Right lobe of liver (tissue), 4 donors: ENCODE measurements around the gene SUN1.

Source experiments
- POLR2A ChIP-seq: fragments of 450-650 bp; IDR thresholded peaks from one replicate; pipeline ENCODE4 v1.6.1; 2017; ENCODE audit warnings: antibody characterized with exemption, mild to moderate bottlenecking
- TF ChIP-seq, protein P1 (sequence below), 4 donors: fragments of 200-600 bp in 3 of 4; fragments of 450-650 bp in 1 of 4; IDR thresholded peaks; one replicate each; pipeline versions ENCODE4 v1.5.1 to v1.8.0; 2016 to 2022; ENCODE audit warnings: antibody characterized with exemption in 4 of 4, mild to moderate bottlenecking in 2 of 4
- donor health status: DM: no; HTN: no; CAD: no.
- donor health status: DM: no; HTN: no; CAD: no.
- donor health status: DM: no; HTN: yes; CAD: no.

DNA sequence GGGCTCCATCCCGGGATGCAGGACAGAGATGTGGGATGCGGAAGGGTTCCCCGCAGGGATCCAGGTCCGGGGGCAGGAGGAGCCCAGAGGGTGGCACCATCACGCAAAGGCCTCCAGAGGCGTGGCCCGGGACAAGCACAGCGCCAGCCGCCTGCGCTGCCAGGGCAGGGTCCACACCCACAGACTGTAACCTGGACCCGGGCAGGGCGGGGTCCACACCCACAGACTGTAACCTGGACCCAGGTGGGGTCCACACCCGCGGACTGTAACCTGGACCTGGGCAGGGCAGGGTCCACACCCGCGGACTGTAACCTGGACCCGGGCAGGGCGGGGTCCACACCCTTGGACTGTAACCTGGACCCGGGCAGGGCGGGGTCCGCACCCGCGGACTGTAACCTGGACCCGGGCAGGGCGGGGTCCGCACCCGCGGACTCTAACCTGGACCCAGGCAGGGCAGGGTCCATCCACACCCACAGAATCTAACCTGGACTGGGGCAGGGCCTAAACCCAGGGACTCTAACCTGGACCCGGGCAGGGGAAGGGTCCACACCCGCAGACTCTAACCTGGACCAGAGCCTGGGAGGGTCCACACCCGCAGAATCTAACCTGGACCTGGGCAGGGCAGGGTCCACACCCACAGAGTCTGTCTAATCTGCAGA lies 37.5 kb upstream of the SUN1 start:
- no peak for TF ChIP-seq POLR2A
- TF ChIP-seq, protein P1, sequence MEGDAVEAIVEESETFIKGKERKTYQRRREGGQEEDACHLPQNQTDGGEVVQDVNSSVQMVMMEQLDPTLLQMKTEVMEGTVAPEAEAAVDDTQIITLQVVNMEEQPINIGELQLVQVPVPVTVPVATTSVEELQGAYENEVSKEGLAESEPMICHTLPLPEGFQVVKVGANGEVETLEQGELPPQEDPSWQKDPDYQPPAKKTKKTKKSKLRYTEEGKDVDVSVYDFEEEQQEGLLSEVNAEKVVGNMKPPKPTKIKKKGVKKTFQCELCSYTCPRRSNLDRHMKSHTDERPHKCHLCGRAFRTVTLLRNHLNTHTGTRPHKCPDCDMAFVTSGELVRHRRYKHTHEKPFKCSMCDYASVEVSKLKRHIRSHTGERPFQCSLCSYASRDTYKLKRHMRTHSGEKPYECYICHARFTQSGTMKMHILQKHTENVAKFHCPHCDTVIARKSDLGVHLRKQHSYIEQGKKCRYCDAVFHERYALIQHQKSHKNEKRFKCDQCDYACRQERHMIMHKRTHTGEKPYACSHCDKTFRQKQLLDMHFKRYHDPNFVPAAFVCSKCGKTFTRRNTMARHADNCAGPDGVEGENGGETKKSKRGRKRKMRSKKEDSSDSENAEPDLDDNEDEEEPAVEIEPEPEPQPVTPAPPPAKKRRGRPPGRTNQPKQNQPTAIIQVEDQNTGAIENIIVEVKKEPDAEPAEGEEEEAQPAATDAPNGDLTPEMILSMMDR (IDR thresholded peaks at IDR 0.05), result no peak
